DND-41 (cell line): ENCODE measurements around the gene RMC1.

Experiments used
- ATAC-seq: fragments of 200-7000 bp; cut with Tn5 transposase; 3 replicates; pipeline ENCODE4 v1.9.1; 2021; ENCODE audit warnings: low read depth; ENCODE audit not compliant: insufficient read depth
- DNase-seq: peaks from one replicate; pipeline ENCODE4 v3.0.0-alpha.2; 2020
- H2AFZ ChIP-seq: 2 replicates; pipeline ENCODE4 v1.6.0; 2012; ENCODE audit warnings: low read depth, low read length
- H3K27ac ChIP-seq: 2 replicates; pipeline ENCODE4 v1.5.1; 2012; ENCODE audit warnings: low read length, inconsistent platforms
- H3K27me3 ChIP-seq: fragments of 200-600 bp; sonication (generic); 2 replicates; pipeline ENCODE4 v1.6.0; 2012; ENCODE audit warnings: low read length, mild to moderate bottlenecking, inconsistent platforms; ENCODE audit not compliant: insufficient read depth, poor library complexity
- H3K36me3 ChIP-seq: 2 replicates; pipeline ENCODE4 v1.5.1; 2012; ENCODE audit warnings: low read length, inconsistent platforms; ENCODE audit not compliant: insufficient read depth
- H3K4me1 ChIP-seq: 2 replicates; pipeline ENCODE4 v1.5.1; 2012; ENCODE audit warnings: mild to moderate bottlenecking, low read length; ENCODE audit not compliant: insufficient read depth
- H3K4me2 ChIP-seq: 2 replicates; pipeline ENCODE4 v1.6.0; 2012; ENCODE audit warnings: mild to moderate bottlenecking, moderate library complexity, low read length, inconsistent platforms; ENCODE audit not compliant: insufficient read depth
- H3K4me3 ChIP-seq, 2 experiments: fragments of 200-600 bp in 1 of 2; shearing (Covaris generic) in 1 of 2; 2 replicates each; pipeline ENCODE4 v1.5.1; 2012 to 2016; ENCODE audit warnings: inconsistent platforms in 2 of 2, low read length in 2 of 2, mild to moderate bottlenecking in 2 of 2, low read depth in 1 of 2, moderate library complexity in 1 of 2
- H3K79me2 ChIP-seq: 2 replicates; pipeline ENCODE4 v1.6.0; 2012; ENCODE audit warnings: low read length, inconsistent platforms; ENCODE audit not compliant: insufficient read depth
- H3K9ac ChIP-seq: 2 replicates; pipeline ENCODE4 v1.6.0; 2012; ENCODE audit warnings: low read depth, mild to moderate bottlenecking, inconsistent platforms, low read length, moderate library complexity
- H3K9me3 ChIP-seq: 2 replicates; pipeline ENCODE4 v1.5.1; 2012; ENCODE audit warnings: low read length, moderate library complexity, mild to moderate bottlenecking, inconsistent platforms; ENCODE audit not compliant: insufficient read depth, severe bottlenecking
- H4K20me1 ChIP-seq: 2 replicates; pipeline ENCODE4 v1.6.0; 2012; ENCODE audit warnings: low read length; ENCODE audit not compliant: insufficient read depth
- EZH2 ChIP-seq: IDR thresholded peaks from 3 replicates; pipeline ENCODE4 v1.6.1; 2012; ENCODE audit warnings: borderline replicate concordance, low read depth, mild to moderate bottlenecking, moderate library complexity, low read length, inconsistent platforms; ENCODE audit not compliant: severe bottlenecking
- TF ChIP-seq, protein P1 (sequence below): IDR thresholded peaks from 2 replicates; pipeline ENCODE4 v1.5.1; 2012; ENCODE audit warnings: borderline replicate concordance, low read length, moderate library complexity, mild to moderate bottlenecking; ENCODE audit not compliant: poor library complexity, severe bottlenecking; ENCODE audit errors: extremely low read depth

The RMC1 gene

GRCh38 chr18:23539911-23540525, 36.7 kb downstream of the RMC1 start:
- Histone ChIP-seq H3K27ac (peak overlapping the region; percentile 89), H3K9me3 (no peaks in the 10 kb centered on the region), H3K27me3 (no peaks in the 10 kb centered on the region), H3K4me1 (peaks cover 40% of the 10 kb centered on the region), H2AFZ (no peak overlapping the region), H3K36me3 (peaks cover 93% of the 10 kb centered on the region), H3K4me3 (0 out of 4 replicates have a peak overlapping the region, but pooled peaks of 1 of the 2 experiments have one; percentile 29), H3K79me2 (no peaks in the 10 kb centered on the region), H3K9ac (peak overlapping the region; percentile 38), H4K20me1 (no peaks in the 10 kb centered on the region), H3K4me2 (peak overlapping the region; percentile 57)
- ATAC-seq: peak; percentile 41; the same call in 2 of the 3 replicates
- peak; percentile 43 for DNase-seq
- TF ChIP-seq, protein P1, sequence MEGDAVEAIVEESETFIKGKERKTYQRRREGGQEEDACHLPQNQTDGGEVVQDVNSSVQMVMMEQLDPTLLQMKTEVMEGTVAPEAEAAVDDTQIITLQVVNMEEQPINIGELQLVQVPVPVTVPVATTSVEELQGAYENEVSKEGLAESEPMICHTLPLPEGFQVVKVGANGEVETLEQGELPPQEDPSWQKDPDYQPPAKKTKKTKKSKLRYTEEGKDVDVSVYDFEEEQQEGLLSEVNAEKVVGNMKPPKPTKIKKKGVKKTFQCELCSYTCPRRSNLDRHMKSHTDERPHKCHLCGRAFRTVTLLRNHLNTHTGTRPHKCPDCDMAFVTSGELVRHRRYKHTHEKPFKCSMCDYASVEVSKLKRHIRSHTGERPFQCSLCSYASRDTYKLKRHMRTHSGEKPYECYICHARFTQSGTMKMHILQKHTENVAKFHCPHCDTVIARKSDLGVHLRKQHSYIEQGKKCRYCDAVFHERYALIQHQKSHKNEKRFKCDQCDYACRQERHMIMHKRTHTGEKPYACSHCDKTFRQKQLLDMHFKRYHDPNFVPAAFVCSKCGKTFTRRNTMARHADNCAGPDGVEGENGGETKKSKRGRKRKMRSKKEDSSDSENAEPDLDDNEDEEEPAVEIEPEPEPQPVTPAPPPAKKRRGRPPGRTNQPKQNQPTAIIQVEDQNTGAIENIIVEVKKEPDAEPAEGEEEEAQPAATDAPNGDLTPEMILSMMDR: no peak
- TF ChIP-seq EZH2: no peak

GRCh38 chr18:23540867-23541266, 37.6 kb downstream of the RMC1 start:
- Histone ChIP-seq H3K4me1 (peaks cover 40% of the 10 kb centered on the region), H3K79me2 (no peaks in the 10 kb centered on the region), H3K9ac (peak overlapping the region; percentile 38), H4K20me1 (no peaks in the 10 kb centered on the region), H3K4me3 (peak overlapping the region in 1 of 2 experiments; percentile 10; a peak in 1 of 4 replicates), H2AFZ (peak overlapping the region; percentile 29; the same call in 1 of the 2 replicates), H3K27me3 (no peaks in the 10 kb centered on the region), H3K27ac (peak overlapping the region; percentile 89), H3K36me3 (peaks cover 93% of the 10 kb centered on the region), H3K4me2 (peak overlapping the region; percentile 57), H3K9me3 (no peaks in the 10 kb centered on the region)
- peak; percentile 62 for DNase-seq
- no peak for TF ChIP-seq EZH2
- TF ChIP-seq, protein P1: no peak
- ATAC-seq: peak; percentile 94

GRCh38 chr18:23541349-23542093, 38.2 kb downstream of the RMC1 start:
- H3K9ac ChIP-seq: peak overlapping the region; percentile 38
- H3K27me3 ChIP-seq: no peaks in the 10 kb centered on the region
- H3K27ac ChIP-seq: peak overlapping the region; percentile 89
- peak overlapping the region; percentile 29; the same call in 1 of the 2 replicates for H2AFZ ChIP-seq
- peak overlapping the region in 1 of 2 experiments; percentile 10; a peak in 1 of 4 replicates for H3K4me3 ChIP-seq
- H3K4me2 ChIP-seq: peak overlapping the region; percentile 57
- H4K20me1 ChIP-seq: no peaks in the 10 kb centered on the region
- peaks cover 40% of the 10 kb centered on the region for H3K4me1 ChIP-seq
- peak; percentile 43; the same call in 1 of the 3 replicates for ATAC-seq
- TF ChIP-seq EZH2: no peak
- TF ChIP-seq, protein P1: no peak
- H3K36me3 ChIP-seq: peaks cover 90% of the 10 kb centered on the region
- no peaks in the 10 kb centered on the region for H3K79me2 ChIP-seq
- DNase-seq: no peak
- H3K9me3 ChIP-seq: no peaks in the 10 kb centered on the region
